ENCODE measurements around the gene MRPL9.

DNA sequence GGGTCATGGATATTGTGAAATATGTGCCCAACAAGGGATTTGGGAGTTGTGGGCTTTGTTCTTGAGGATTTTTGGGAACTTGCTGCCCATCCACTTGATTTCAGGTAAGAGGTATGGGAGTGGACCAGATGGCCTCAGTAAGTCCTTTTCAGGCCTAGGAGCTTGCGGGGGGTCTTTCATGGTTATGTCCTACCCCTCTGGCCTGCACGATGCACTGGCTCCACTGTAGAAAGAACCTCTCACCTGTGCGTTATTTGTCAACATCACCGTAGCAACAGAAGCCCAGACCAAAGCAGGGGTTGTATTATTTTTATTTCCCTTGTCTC, 33.4 kb downstream of the MRPL9 start:
- TF ChIP-seq, protein P1, sequence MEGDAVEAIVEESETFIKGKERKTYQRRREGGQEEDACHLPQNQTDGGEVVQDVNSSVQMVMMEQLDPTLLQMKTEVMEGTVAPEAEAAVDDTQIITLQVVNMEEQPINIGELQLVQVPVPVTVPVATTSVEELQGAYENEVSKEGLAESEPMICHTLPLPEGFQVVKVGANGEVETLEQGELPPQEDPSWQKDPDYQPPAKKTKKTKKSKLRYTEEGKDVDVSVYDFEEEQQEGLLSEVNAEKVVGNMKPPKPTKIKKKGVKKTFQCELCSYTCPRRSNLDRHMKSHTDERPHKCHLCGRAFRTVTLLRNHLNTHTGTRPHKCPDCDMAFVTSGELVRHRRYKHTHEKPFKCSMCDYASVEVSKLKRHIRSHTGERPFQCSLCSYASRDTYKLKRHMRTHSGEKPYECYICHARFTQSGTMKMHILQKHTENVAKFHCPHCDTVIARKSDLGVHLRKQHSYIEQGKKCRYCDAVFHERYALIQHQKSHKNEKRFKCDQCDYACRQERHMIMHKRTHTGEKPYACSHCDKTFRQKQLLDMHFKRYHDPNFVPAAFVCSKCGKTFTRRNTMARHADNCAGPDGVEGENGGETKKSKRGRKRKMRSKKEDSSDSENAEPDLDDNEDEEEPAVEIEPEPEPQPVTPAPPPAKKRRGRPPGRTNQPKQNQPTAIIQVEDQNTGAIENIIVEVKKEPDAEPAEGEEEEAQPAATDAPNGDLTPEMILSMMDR (IDR thresholded peaks at IDR 0.05): no peak
- no peak for TF ChIP-seq EZH2 (IDR thresholded peaks at IDR 0.05)
- TF ChIP-seq EZH2phosphoT487 (IDR thresholded peaks at IDR 0.05): no peak
